Stomach smooth muscle (tissue), 2 donors: ENCODE measurements around the gene FAM3C.
A peak's percentile ranks its signal among the peaks of the same experiment; 100 is the strongest.
"Not testable (repeated sequence)": the region's sequence is repeated elsewhere in the genome, so short reads cannot be mapped to it uniquely, and the experiment has no call there.

Experiments
- H3K27ac ChIP-seq: one replicate; pipeline ENCODE4 v1.7.0; 2013; ENCODE audit warnings: mild to moderate bottlenecking, low read length, inconsistent platforms
- H3K27me3 ChIP-seq, 2 donors: one replicate each; pipeline ENCODE4 v1.7.0; 2013; ENCODE audit warnings: low read length in 2 of 2; ENCODE audit not compliant: insufficient read depth in 2 of 2, control insufficient read depth in 1 of 2
- H3K36me3 ChIP-seq, 2 donors: one replicate each; pipeline ENCODE4 v1.7.0; 2013; ENCODE audit warnings: low read length in 2 of 2; ENCODE audit not compliant: control insufficient read depth in 2 of 2, insufficient read depth in 2 of 2
- H3K4me1 ChIP-seq: one replicate; pipeline ENCODE4 v1.7.0; 2013; ENCODE audit warnings: low read length; ENCODE audit not compliant: control insufficient read depth, insufficient read depth
- H3K4me3 ChIP-seq, 2 donors: one replicate each; pipeline ENCODE4 v1.7.0; 2013; ENCODE audit warnings: low read length in 2 of 2
- H3K9ac ChIP-seq, 2 donors: one replicate each; pipeline ENCODE4 v1.7.0; 2013; ENCODE audit warnings: low read length in 2 of 2, mild to moderate bottlenecking in 1 of 2
- H3K9me3 ChIP-seq, 2 donors: one replicate each; pipeline ENCODE4 v1.7.0; 2013; ENCODE audit warnings: low read length in 2 of 2; ENCODE audit not compliant: control insufficient read depth in 2 of 2
- donor health status: healthy.
- donor health status: Pancreatic carcinoma.

The FAM3C gene, protein sequence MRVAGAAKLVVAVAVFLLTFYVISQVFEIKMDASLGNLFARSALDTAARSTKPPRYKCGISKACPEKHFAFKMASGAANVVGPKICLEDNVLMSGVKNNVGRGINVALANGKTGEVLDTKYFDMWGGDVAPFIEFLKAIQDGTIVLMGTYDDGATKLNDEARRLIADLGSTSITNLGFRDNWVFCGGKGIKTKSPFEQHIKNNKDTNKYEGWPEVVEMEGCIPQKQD

DNA sequence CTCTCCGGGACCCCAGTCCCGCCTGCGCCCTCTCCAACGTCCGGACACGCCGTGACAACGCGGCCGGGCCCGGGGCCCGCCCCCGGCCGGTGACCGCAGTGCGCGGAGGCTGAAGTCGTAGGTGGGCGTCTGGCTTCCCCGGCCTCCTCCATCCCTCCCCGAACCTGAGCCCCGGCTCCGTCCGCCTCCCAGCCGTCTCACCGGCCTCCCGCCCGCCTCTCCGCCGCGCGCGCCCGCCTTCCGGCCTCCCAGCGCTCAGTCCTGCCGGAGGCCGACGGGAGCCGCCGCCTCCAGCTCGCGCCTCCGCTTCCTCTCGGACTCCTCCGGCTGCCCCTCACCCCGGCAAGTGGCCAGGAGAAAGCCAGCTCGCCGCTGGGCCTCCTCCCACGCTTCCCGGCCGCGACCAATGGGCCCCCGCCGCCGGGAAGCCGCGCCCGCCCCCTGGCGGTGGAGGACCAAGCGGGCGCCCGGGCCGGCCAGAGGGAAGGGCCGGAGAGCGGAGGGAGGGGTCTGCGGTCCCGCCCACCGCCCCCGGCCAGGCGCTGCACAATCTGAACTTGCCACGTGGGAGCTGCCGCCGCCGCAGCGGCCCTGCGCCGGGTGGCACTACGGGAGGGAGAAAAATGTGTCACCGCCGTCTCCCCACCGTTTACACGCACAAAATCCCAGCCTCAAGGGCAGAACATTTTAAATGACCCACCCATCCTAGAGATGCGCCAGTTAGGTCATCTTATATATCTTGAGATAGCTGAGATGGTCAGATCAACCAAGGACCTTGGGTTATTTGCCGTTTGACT, at the start of gene FAM3C:
TSS of gene FAM3C (minus strand) at position 348 of the 797 bp plus-strand sequence. CDS start 13,339 bp downstream, outside the sequence.
- Histone ChIP-seq H3K9me3 (no peaks in the 10 kb centered on the region), H3K4me1 (no peaks in the 10 kb centered on the region), H3K36me3 (no peaks in the 10 kb centered on the region)

DNA sequence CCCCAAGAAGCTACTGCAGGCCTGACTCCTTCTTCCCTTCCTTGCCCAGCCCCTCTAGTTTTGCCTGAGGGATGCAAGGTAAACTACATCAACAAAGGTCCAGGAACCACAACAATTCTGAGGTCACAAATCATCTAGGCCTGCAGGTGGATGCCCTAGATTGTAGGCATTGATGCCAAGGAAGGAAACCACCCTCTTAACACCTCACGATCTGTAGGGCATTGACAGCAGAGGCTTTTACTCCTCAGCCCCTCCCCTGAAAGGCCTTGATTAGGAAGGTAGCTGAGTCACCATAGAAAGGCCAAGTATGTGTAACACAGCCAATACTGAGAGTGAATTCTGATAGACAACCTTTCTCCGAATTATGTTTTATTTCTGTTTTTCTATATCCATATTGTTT, 46.7 kb upstream of the FAM3C start:
- H3K9me3 ChIP-seq: no peaks in the 10 kb centered on the region
- no peaks in the 10 kb centered on the region for H3K36me3 ChIP-seq
- H3K9ac ChIP-seq: no peak overlapping the region
- H3K4me3 ChIP-seq: no peak overlapping the region
- H3K27me3 ChIP-seq: no peaks in the 10 kb centered on the region
- no peak overlapping the region for H3K27ac ChIP-seq
- no peaks in the 10 kb centered on the region for H3K4me1 ChIP-seq

More for the DNA sequence above, at the start of gene FAM3C:
- Histone ChIP-seq H3K9ac (peak within 1 kb of the TSS; percentile 69 to 83), H3K4me3 (peak within 1 kb of the TSS; percentile 85 to 93), H3K27ac (no peak within 1 kb of the TSS), H3K27me3 (no peaks in the 10 kb centered on the region)

DNA sequence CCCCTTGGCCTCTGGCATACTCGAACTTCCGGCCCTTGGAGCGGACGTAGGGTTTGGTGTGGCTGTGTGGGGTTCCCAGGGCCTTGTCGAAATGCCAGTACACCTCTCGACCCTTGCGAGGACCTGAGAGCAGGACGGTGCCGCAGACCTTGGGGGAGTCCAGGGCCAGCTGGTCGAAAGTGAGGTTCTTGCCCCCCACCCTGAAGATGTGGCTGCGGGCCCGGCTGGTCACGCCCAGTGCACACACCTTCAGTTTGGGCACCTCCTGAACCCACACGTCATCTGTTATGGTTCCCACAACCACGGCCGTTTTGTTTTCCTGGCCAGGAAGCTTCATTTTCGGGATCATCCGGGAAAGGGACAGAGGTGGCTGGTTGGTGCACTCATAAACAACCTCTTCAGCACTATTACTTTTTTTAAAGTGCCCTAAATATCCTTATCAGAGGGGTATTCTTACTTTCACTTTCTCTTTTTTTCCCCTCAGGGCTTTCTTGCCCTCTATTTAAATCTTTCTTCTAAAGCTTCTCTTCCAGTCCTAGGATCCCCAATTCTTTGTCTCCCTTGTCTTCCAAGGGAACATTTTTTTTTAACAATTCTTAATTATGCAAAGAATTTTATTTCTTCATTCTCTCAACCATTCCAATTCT, 44.9 kb upstream of the FAM3C start:
- Histone ChIP-seq H3K4me1 (no peaks in the 10 kb centered on the region), H3K36me3 (no peaks in the 10 kb centered on the region), H3K27me3 (no peaks in the 10 kb centered on the region), H3K4me3 (peak overlapping the region in 1 of 2 donors; percentile 15), H3K9ac (no peak overlapping the region), H3K9me3 (no peaks in the 10 kb centered on the region), H3K27ac (no peak overlapping the region)

DNA sequence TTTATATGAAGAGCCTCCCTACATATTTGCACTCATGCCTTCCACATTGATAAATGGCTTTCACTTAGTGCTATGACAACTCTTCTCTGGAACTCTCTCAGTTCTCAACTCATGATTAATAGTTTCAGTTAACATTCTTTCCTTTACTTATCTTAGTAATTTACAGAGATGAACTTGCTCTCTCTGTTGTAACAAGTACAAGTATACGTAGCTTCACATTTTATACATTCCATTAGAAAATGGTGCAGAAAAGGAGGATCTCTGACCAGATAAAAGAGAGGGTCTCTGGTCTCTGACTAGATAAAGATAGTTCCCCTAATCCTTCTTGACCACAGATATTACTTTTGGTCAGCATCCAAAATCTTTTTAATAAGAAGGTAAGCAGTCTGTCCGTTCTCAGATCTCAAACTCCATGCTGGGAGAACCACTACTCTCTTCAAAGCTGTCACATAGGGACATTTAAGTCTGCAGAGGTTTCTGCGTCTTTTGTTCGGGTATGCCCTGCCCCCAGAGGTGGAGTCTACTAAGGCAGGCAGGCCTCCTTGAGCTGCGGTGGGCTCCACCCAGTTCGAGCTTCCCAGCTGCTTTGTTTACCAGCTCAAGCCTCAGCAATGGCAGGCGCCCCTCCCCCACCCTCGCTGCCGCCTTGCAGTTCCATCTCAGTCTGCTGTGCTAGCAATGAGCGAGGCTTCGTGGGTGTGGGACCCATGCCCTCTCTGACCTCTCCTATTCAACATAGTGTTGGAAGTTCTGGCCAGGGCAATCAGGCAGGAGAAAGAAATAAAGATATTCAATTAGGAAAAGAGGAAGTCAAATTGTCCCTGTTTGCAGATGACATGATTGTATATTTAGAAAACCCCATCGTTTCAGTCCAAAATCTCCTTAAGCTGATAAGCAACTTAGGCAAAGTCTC, 42.2 kb upstream of the FAM3C start:
- H3K9ac ChIP-seq, H3K36me3 ChIP-seq, H3K27me3 ChIP-seq, H3K4me1 ChIP-seq, H3K27ac ChIP-seq, H3K9me3 ChIP-seq: not testable (repeated sequence)
- H3K4me3 ChIP-seq: peak overlapping the region in 1 of 2 donors; percentile 40

DNA sequence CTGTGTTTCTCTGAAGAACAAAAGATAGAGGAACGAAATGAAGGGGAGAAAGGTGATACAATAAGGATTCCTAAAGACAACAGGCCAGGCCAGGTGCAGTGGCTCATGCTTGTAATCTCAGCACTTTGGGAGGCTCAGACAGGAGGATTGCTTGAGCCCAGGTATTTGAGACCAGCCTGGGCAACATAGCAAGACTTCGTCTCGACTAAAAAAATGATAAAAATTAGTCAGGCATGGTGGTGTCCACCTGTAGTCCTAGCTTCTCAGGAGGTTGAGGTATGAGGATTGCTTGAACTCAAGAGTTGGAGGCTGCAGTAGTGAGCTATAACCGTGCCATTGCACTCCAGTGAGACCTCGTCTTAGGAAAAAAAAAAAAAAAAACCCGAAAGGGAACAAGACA, 41.4 kb upstream of the FAM3C start:
- no peaks in the 10 kb centered on the region for H3K4me1 ChIP-seq
- H3K4me3 ChIP-seq: no peak overlapping the region
- no peaks in the 10 kb centered on the region for H3K27me3 ChIP-seq
- H3K36me3 ChIP-seq: no peaks in the 10 kb centered on the region
- no peaks in the 10 kb centered on the region for H3K9me3 ChIP-seq
- H3K27ac ChIP-seq: no peak overlapping the region
- H3K9ac ChIP-seq: no peak overlapping the region

DNA sequence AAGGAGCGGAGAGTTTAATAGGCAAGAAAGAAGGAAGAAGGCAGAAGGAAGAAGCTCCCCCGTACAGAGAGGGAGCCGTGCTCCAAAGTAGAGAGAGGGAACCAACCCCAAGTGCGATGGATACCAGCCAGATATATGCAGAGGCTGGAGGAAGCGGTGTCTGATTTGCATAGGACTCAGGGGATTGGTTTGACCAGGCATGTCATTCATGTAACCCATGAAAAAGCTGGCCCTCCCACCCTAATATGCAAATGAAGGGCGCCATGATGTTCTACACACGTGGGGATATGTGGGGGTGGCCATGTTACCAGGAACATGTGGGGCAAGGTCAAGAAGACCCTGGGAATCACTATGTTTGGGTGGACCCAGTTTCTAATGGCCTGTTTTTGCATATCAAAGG, 40.6 kb upstream of the FAM3C start:
- Histone ChIP-seq H3K4me1 (no peaks in the 10 kb centered on the region), H3K27me3 (no peaks in the 10 kb centered on the region), H3K27ac (no peak overlapping the region), H3K36me3 (no peaks in the 10 kb centered on the region), H3K9ac (no peak overlapping the region), H3K9me3 (no peaks in the 10 kb centered on the region), H3K4me3 (no peak overlapping the region)

DNA sequence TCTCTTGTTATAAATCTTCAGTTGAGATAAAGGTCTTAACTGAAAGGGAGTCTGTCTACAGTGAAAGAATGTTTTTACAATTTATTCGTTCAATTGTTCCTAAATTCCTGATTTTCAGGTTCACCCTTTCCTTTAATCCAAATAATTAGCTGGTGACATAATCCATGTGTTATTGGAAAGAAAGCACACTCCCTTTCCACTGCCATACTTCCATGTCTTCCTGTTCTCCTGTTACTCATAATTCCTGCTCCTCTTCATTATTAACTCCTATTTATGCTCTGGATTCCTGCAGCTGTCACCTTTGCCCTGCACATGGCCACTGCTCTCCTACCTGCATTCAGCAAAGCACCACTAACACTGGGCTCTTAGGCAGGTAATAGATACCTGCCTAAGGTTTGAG, 40.0 kb upstream of the FAM3C start:
- H3K4me3 ChIP-seq: no peak overlapping the region
- no peaks in the 10 kb centered on the region for H3K4me1 ChIP-seq
- no peak overlapping the region for H3K27ac ChIP-seq
- no peaks in the 10 kb centered on the region for H3K9me3 ChIP-seq
- H3K9ac ChIP-seq: no peak overlapping the region
- no peaks in the 10 kb centered on the region for H3K36me3 ChIP-seq
- no peaks in the 10 kb centered on the region for H3K27me3 ChIP-seq

DNA sequence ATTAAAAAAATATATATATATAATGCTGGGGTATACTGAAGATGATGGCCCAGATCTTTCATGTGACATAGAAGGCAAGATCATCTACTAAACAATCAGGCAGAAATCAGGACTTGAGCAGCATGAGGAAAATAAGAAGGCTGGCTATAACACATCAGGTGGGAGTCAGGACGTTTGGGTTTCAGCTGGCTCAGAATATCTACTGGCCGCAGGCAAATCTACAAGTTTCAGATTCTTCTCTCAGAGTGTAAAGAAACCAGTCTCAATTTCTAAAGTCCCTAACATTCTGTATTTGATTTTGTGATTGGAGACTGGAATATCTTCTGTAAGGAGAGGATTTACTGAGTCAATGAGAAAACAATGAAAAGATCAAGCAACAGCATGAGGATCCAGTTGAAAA, 37.7 kb upstream of the FAM3C start:
- no peak overlapping the region for H3K9ac ChIP-seq
- H3K36me3 ChIP-seq: no peaks in the 10 kb centered on the region
- no peaks in the 10 kb centered on the region for H3K9me3 ChIP-seq
- no peaks in the 10 kb centered on the region for H3K27me3 ChIP-seq
- no peaks in the 10 kb centered on the region for H3K4me1 ChIP-seq
- no peak overlapping the region for H3K4me3 ChIP-seq
- H3K27ac ChIP-seq: no peak overlapping the region

DNA sequence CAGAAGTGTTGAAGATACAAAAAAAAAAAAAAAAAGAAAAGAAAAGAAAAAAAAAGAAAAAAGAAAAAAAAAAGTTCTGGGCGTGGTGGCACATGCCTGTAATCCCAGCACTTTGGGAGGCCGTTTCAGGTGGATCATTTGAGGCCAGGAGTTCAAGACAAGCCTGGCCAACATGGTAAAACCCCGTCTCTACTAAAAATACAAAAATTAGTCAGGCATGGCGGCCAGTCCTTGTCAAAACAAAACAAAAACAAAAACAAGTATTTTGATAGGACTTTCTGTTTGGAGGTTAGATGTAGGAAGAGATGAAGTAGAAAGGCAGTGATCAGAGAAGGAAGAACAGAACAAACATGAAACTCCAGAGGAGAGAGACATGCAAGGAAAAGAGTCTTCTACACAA, 36.4 kb upstream of the FAM3C start:
- H3K4me3 ChIP-seq, H3K27ac ChIP-seq, H3K9me3 ChIP-seq, H3K4me1 ChIP-seq, H3K27me3 ChIP-seq, H3K9ac ChIP-seq, H3K36me3 ChIP-seq: not testable (repeated sequence)

DNA sequence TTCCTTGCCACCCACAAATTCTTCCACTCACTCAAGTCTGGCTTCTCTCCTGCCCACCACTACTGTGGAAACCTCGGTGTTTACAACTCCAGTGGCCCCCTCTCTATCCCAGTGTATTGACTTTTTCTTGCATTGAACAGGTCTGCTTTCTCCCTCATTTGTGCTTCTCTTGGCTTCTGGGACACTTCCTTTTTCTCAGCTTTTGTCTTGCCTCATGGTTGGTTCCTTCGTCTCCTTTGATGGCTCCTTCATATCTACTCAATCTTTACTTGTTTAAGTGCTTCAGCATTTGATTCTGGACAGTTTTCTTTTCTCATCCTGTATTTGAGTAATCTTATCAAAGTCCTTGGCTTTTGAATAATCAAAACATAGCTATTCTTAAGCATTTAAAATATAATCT, 35.9 kb upstream of the FAM3C start:
- Histone ChIP-seq H3K9me3 (no peaks in the 10 kb centered on the region), H3K36me3 (no peaks in the 10 kb centered on the region), H3K27ac (no peak overlapping the region), H3K4me1 (no peaks in the 10 kb centered on the region), H3K27me3 (no peaks in the 10 kb centered on the region), H3K9ac (no peak overlapping the region), H3K4me3 (no peak overlapping the region)
